Karpas-422 (cell line): ENCODE data around the gene FAM110A. TPM values are rescaled to one million over a fixed set of nuclear protein-coding genes. Genes with fewer than 3 reads are reported as not detected.
A peak's percentile ranks its signal among the peaks of the same experiment; 100 is the strongest.
"Not testable (repeated sequence)": the region's sequence is repeated elsewhere in the genome, so short reads cannot be mapped to it uniquely, and the experiment has no call there.

Source experiments
- DNase-seq: peaks from one replicate; pipeline ENCODE4 v3.0.0-alpha.2; 2015
- H2AFZ ChIP-seq: fragments of 200-600 bp; sonication (generic); 2 replicates; pipeline ENCODE4 v1.6.1; 2014; ENCODE audit warnings: antibody characterized with exemption, low read length, mixed read lengths
- H3K27ac ChIP-seq: fragments of 200-600 bp; sonication (generic); 2 replicates; pipeline ENCODE4 v1.5.1; 2014; ENCODE audit warnings: mild to moderate bottlenecking, low read length, moderate library complexity
- H3K27me3 ChIP-seq: fragments of 200-600 bp; sonication (generic); 2 replicates; pipeline ENCODE4 v1.6.1; 2014; ENCODE audit warnings: low read length, mixed read lengths
- H3K36me3 ChIP-seq: fragments of 200-600 bp; sonication (generic); 2 replicates; pipeline ENCODE4 v1.6.1; 2014; ENCODE audit warnings: low read length, mixed read lengths; ENCODE audit not compliant: insufficient read depth
- H3K4me1 ChIP-seq: fragments of 200-600 bp; sonication (generic); 2 replicates; pipeline ENCODE4 v1.6.1; 2014; ENCODE audit warnings: mild to moderate bottlenecking, low read length, mixed read lengths
- H3K4me2 ChIP-seq: fragments of 200-600 bp; sonication (generic); 2 replicates; pipeline ENCODE4 v1.6.1; 2014; ENCODE audit warnings: low read length, low read depth, mild to moderate bottlenecking; ENCODE audit not compliant: poor library complexity, severe bottlenecking
- H3K4me3 ChIP-seq: fragments of 200-600 bp; sonication (generic); 2 replicates; pipeline ENCODE4 v1.5.1; 2014; ENCODE audit warnings: mild to moderate bottlenecking, antibody characterized with exemption, low read length, mixed read lengths
- H3K79me2 ChIP-seq: fragments of 200-600 bp; sonication (generic); 2 replicates; pipeline ENCODE4 v1.6.1; 2014; ENCODE audit warnings: mild to moderate bottlenecking, low read length, mixed read lengths
- H3K9ac ChIP-seq: fragments of 200-600 bp; sonication (generic); 2 replicates; pipeline ENCODE4 v1.6.0; 2014; ENCODE audit warnings: low read length
- H3K9me2 ChIP-seq: fragments of 200-600 bp; sonication (generic), shearing (Covaris generic); replicated peaks from 2 replicates; pipeline ENCODE4 v1.6.0; 2014; ENCODE audit warnings: mild to moderate bottlenecking, low read length, moderate library complexity; ENCODE audit not compliant: insufficient read depth
- H3K9me3 ChIP-seq: fragments of 300-700, 200-600 bp; sonication (generic); 2 replicates; pipeline ENCODE4 v1.6.1; 2014; ENCODE audit warnings: low read length, mixed read lengths
- H4K20me1 ChIP-seq: fragments of 200-600 bp; sonication (generic); 2 replicates; pipeline ENCODE4 v1.6.1; 2014; ENCODE audit warnings: mild to moderate bottlenecking, antibody characterized with exemption, low read length, low read depth; ENCODE audit not compliant: insufficient read depth
- total RNA-seq: library from RNA; depleted of rRNA; stranded (reverse); fragments of >200 nt; shearing (Covaris generic); gene quantifications from 2 replicates; pipeline ENCODE4 v1.2.3, GENCODE V29; 2014; ENCODE audit warnings: low replicate concordance

Gene FAM110A
- total RNA-seq, 1 experiment from 2014 or later: 0.89 TPM

- H3K4me1 ChIP-seq: no peaks in the 10 kb centered on the region
- no peak overlapping the region for H3K4me2 ChIP-seq
- no peak overlapping the region for H3K4me3 ChIP-seq
- H3K9me3 ChIP-seq: peaks cover 5% of the 10 kb centered on the region
- H3K79me2 ChIP-seq: no peaks in the 10 kb centered on the region
- H4K20me1 ChIP-seq: no peaks in the 10 kb centered on the region
- no peak overlapping the region for H2AFZ ChIP-seq
- H3K9ac ChIP-seq: no peak overlapping the region
- H3K9me2 ChIP-seq: no peaks in the 10 kb centered on the region
- H3K36me3 ChIP-seq: no peaks in the 10 kb centered on the region
- no peaks in the 10 kb centered on the region for H3K27me3 ChIP-seq
- DNase-seq: peak; percentile 45
- no peak overlapping the region for H3K27ac ChIP-seq
Measured at GRCh38 chr20:805713-806112, 27.8 kb upstream of the FAM110A start.

GRCh38 chr20:811776-812434 is 21.6 kb upstream of the FAM110A start:
- not testable (repeated sequence) for H3K4me1 ChIP-seq, H3K9me3 ChIP-seq, H2AFZ ChIP-seq, H3K4me2 ChIP-seq, H3K4me3 ChIP-seq, H3K27ac ChIP-seq, H4K20me1 ChIP-seq, H3K79me2 ChIP-seq, DNase-seq, H3K9ac ChIP-seq, H3K36me3 ChIP-seq, H3K27me3 ChIP-seq, H3K9me2 ChIP-seq

GRCh38 chr20:812435-812814 is 21.1 kb upstream of the FAM110A start:
- H3K4me2 ChIP-seq: not testable (repeated sequence)

GRCh38 chr20:813390-813789 is 20.1 kb upstream of the FAM110A start:
- Histone ChIP-seq H3K27ac (no peak overlapping the region), H3K27me3 (no peaks in the 10 kb centered on the region), H3K9me3 (no peaks in the 10 kb centered on the region), H3K4me2 (no peak overlapping the region), H3K9ac (no peak overlapping the region), H3K4me3 (no peak overlapping the region), H4K20me1 (no peaks in the 10 kb centered on the region), H2AFZ (no peak overlapping the region), H3K9me2 (no peaks in the 10 kb centered on the region), H3K4me1 (no peaks in the 10 kb centered on the region), H3K79me2 (no peaks in the 10 kb centered on the region), H3K36me3 (no peaks in the 10 kb centered on the region)
- no peak for DNase-seq

More at GRCh38 chr20:812435-812814, 21.1 kb upstream of the FAM110A start:
- H3K4me1 ChIP-seq, H3K79me2 ChIP-seq, H3K4me3 ChIP-seq, H3K9me2 ChIP-seq, H3K9ac ChIP-seq, H3K9me3 ChIP-seq, H3K27ac ChIP-seq, DNase-seq, H3K36me3 ChIP-seq, H3K27me3 ChIP-seq, H4K20me1 ChIP-seq, H2AFZ ChIP-seq: not testable (repeated sequence)

- Histone ChIP-seq H3K9me3 (no peaks in the 10 kb centered on the region), H3K79me2 (no peaks in the 10 kb centered on the region), H3K9ac (no peak overlapping the region), H3K4me3 (no peak overlapping the region), H3K27me3 (no peaks in the 10 kb centered on the region), H2AFZ (no peak overlapping the region), H3K36me3 (no peaks in the 10 kb centered on the region), H4K20me1 (no peaks in the 10 kb centered on the region), H3K4me1 (no peaks in the 10 kb centered on the region), H3K9me2 (no peaks in the 10 kb centered on the region), H3K27ac (no peak overlapping the region), H3K4me2 (no peak overlapping the region)
- DNase-seq: no peak
Measured at GRCh38 chr20:815226-815625, 18.3 kb upstream of the FAM110A start.

GRCh38 chr20:815914-816606 is 17.5 kb upstream of the FAM110A start:
- H3K36me3 ChIP-seq: no peaks in the 10 kb centered on the region
- no peaks in the 10 kb centered on the region for H3K9me3 ChIP-seq
- H3K4me3 ChIP-seq: no peak overlapping the region
- H3K27ac ChIP-seq: no peak overlapping the region
- DNase-seq: peak; percentile 90
- H3K9me2 ChIP-seq: no peaks in the 10 kb centered on the region
- H2AFZ ChIP-seq: no peak overlapping the region
- H3K4me1 ChIP-seq: no peaks in the 10 kb centered on the region
- H3K27me3 ChIP-seq: no peaks in the 10 kb centered on the region
- H3K79me2 ChIP-seq: no peaks in the 10 kb centered on the region
- no peak overlapping the region for H3K4me2 ChIP-seq
- H4K20me1 ChIP-seq: no peaks in the 10 kb centered on the region
- no peak overlapping the region for H3K9ac ChIP-seq

GRCh38 chr20:818001-818664 is 15.4 kb upstream of the FAM110A start:
- H2AFZ ChIP-seq: no peak overlapping the region
- no peak overlapping the region for H3K4me2 ChIP-seq
- no peak overlapping the region for H3K9ac ChIP-seq

GRCh38 chr20:819680-820322 is 13.7 kb upstream of the FAM110A start:
- no peak for DNase-seq
- no peak overlapping the region for H2AFZ ChIP-seq
- H3K9me2 ChIP-seq: no peaks in the 10 kb centered on the region
- H3K79me2 ChIP-seq: no peaks in the 10 kb centered on the region
- H3K36me3 ChIP-seq: no peaks in the 10 kb centered on the region
- H3K9me3 ChIP-seq: no peaks in the 10 kb centered on the region
- peaks cover 7% of the 10 kb centered on the region for H3K4me1 ChIP-seq
- H3K4me3 ChIP-seq: no peak overlapping the region
- no peaks in the 10 kb centered on the region for H4K20me1 ChIP-seq
- H3K4me2 ChIP-seq: no peak overlapping the region
- no peaks in the 10 kb centered on the region for H3K27me3 ChIP-seq
- H3K9ac ChIP-seq: no peak overlapping the region
- H3K27ac ChIP-seq: no peak overlapping the region

More at GRCh38 chr20:818001-818664, 15.4 kb upstream of the FAM110A start:
- Histone ChIP-seq H4K20me1 (no peaks in the 10 kb centered on the region), H3K36me3 (no peaks in the 10 kb centered on the region), H3K27me3 (no peaks in the 10 kb centered on the region), H3K4me3 (no peak overlapping the region), H3K4me1 (peaks cover 5% of the 10 kb centered on the region), H3K9me3 (no peaks in the 10 kb centered on the region), H3K79me2 (no peaks in the 10 kb centered on the region), H3K9me2 (no peaks in the 10 kb centered on the region), H3K27ac (no peak overlapping the region)
- no peak for DNase-seq
